GM19035 (cell line): Measurements from ENCODE around the gene FHDC1.

Experiments used
- ATAC-seq: cut with Tn5 transposase; IDR thresholded peaks from one replicate; pipeline ENCODE4 v1.9.1; 2021; ENCODE audit not compliant: unreplicated experiment

Gene FHDC1

GRCh38 chr4:152956650-152957436 lies 20.7 kb downstream of the FHDC1 start:
- ATAC-seq = no peak

GRCh38 chr4:152957437-152958171 lies 21.5 kb downstream of the FHDC1 start:
- no peak for ATAC-seq

- ATAC-seq = no peak
Measured at GRCh38 chr4:152959080-152959479, 23.0 kb downstream of the FHDC1 start.

GRCh38 chr4:152960082-152960481 lies 24.0 kb downstream of the FHDC1 start:
- ATAC-seq = no peak

GRCh38 chr4:152961014-152961772 lies 25.1 kb downstream of the FHDC1 start:
- ATAC-seq = no peak

GRCh38 chr4:152961773-152962115 lies 25.6 kb downstream of the FHDC1 start:
- no peak for ATAC-seq

GRCh38 chr4:152962150-152962549 lies 26.0 kb downstream of the FHDC1 start:
- ATAC-seq = no peak

GRCh38 chr4:152964335-152964734 lies 28.2 kb downstream of the FHDC1 start:
- no peak for ATAC-seq

- no peak for ATAC-seq
Measured at GRCh38 chr4:152965611-152966010, 29.5 kb downstream of the FHDC1 start.

GRCh38 chr4:152967907-152968306 lies 31.8 kb downstream of the FHDC1 start:
- no peak for ATAC-seq

- ATAC-seq = no peak
Measured at GRCh38 chr4:152968806-152969394, 32.8 kb downstream of the FHDC1 start.

GRCh38 chr4:152970102-152970820 lies 34.1 kb downstream of the FHDC1 start:
- no peak for ATAC-seq

- ATAC-seq = no peak
Measured at GRCh38 chr4:152971053-152971452, 34.9 kb downstream of the FHDC1 start.

- ATAC-seq = no peak
Measured at GRCh38 chr4:152972821-152973628, 36.9 kb downstream of the FHDC1 start.

GRCh38 chr4:152973629-152974467 lies 37.7 kb downstream of the FHDC1 start:
- no peak for ATAC-seq

GRCh38 chr4:152974468-152975379 lies 38.6 kb downstream of the FHDC1 start:
- ATAC-seq = no peak

GRCh38 chr4:152975380-152976211 lies 39.5 kb downstream of the FHDC1 start:
- ATAC-seq = no peak
